HG03159 (cell line): ENCODE measurements around the gene VASN.
"Not testable (repeated sequence)": the region's sequence is repeated elsewhere in the genome, so short reads cannot be mapped to it uniquely, and the experiment has no call there.

Experiments used
- ATAC-seq: cut with Tn5 transposase; IDR thresholded peaks from one replicate; pipeline ENCODE4 v1.9.1; 2021; ENCODE audit warnings: mild to moderate bottlenecking, moderate library complexity; ENCODE audit not compliant: unreplicated experiment

The VASN gene

DNA sequence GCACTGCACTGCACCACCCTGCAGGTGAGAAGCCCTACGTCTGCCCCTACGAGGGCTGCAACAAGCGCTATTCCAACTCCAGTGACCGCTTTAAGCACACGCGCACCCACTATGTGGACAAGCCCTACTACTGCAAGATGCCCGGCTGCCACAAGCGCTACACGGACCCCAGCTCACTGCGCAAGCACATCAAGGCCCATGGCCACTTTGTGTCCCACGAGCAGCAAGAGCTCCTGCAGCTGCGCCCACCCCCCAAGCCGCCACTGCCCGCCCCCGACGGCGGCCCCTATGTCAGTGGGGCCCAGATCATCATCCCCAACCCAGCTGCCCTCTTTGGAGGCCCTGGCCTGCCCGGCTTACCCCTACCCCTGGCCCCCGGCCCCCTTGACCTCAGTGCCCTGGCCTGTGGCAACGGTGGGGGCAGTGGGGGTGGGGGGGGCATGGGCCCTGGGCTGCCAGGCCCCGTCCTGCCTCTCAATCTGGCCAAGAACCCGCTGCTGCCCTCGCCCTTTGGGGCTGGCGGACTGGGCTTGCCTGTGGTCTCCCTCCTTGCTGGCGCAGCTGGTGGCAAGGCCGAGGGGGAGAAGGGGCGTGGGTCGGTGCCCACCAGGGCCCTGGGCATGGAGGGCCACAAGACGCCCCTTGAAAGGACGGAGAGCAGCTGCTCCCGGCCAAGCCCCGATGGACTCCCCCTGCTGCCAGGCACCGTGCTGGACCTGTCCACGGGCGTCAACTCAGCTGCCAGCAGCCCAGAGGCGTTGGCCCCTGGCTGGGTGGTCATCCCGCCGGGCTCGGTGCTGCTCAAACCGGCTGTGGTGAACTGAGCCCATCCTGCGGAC is 34.7 kb upstream of the VASN start:
- no peak for ATAC-seq

DNA sequence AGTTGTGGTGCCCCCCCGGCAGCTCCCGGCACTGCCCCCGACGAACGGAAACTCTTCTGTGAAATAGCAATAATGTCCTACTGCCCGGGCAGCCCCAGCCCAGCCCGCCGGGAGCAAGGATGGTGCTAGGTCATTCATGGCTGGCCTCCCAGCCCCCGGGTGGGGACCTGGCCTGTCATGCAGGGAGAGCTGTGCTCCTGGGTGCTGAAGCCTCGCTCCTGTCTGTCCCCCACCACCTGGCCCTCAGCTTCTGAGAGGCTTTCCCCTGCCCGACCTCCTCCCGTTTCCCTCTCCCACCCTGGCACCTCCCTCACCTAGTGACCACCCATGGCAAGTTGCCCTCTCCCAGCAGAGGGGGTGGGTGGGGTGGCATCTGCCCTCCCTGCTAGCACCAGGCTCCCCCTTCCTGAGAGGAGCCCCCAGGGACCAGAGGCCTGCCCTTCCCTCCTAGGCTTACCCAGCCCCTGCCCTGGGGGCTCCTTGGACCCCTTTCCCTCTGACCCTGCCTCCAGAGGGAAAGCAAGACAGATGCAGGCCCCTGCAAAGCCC is 34.0 kb upstream of the VASN start:
- no peak for ATAC-seq

DNA sequence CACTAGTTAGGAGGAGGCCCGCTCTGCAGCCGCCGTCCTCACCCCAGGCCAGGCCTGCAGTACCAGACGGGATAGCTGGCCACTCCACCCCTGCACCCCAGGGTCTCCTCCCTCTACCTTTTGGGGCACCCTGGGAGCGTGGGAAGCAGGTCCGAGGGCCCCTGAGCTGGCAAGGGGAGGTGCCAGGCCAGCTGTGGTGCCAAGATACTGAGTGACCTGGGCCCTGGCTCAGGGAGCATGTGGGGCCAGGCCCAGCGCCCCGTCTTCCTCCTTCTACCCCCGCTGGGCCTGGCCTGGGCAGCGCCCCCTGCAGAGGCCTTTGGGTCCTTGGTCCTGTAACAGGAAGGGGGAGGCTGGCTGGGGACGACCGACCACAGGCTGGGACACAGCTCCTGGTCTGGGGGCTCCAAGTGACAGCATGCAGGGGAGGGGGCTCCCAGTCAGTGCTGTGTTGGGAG is 33.5 kb upstream of the VASN start:
- no peak for ATAC-seq

GRCh38 chr16:4338712-4339299 is 32.8 kb upstream of the VASN start:
- no peak for ATAC-seq

- no peak for ATAC-seq
These were observed 32.2 kb upstream of the VASN start for GRCh38 chr16:4339455-4339854.

GRCh38 chr16:4339909-4340308 is 31.7 kb upstream of the VASN start:
- ATAC-seq, result no peak

- ATAC-seq, result no peak
These were observed 31.2 kb upstream of the VASN start for GRCh38 chr16:4340443-4340842.

DNA sequence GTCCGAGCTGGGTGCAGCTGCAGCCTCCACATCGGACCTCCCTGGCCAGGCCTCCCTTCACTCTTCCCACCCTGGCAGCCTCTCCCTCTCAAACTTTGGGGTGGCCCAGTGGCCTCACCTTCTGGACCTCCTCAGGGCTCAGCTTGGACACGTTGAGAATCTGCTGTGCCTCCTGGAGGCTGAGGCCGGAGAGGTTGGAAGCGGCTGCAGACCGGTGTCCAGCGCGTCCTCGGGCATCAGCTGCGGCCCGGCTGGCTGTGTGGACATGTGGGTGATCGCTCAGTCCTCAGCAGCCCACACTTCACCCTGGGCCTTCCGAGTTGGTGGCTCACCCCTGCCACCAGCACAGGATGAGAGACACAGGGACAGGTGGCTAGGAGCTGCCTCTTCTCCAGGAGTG is 30.4 kb upstream of the VASN start:
- ATAC-seq, result no peak

GRCh38 chr16:4342866-4343744 is 28.5 kb upstream of the VASN start:
- ATAC-seq, result no peak

- ATAC-seq, result not testable (repeated sequence)
These were observed 27.2 kb upstream of the VASN start for GRCh38 chr16:4344300-4344982.

GRCh38 chr16:4344983-4345835 is 26.4 kb upstream of the VASN start:
- no peak for ATAC-seq

DNA sequence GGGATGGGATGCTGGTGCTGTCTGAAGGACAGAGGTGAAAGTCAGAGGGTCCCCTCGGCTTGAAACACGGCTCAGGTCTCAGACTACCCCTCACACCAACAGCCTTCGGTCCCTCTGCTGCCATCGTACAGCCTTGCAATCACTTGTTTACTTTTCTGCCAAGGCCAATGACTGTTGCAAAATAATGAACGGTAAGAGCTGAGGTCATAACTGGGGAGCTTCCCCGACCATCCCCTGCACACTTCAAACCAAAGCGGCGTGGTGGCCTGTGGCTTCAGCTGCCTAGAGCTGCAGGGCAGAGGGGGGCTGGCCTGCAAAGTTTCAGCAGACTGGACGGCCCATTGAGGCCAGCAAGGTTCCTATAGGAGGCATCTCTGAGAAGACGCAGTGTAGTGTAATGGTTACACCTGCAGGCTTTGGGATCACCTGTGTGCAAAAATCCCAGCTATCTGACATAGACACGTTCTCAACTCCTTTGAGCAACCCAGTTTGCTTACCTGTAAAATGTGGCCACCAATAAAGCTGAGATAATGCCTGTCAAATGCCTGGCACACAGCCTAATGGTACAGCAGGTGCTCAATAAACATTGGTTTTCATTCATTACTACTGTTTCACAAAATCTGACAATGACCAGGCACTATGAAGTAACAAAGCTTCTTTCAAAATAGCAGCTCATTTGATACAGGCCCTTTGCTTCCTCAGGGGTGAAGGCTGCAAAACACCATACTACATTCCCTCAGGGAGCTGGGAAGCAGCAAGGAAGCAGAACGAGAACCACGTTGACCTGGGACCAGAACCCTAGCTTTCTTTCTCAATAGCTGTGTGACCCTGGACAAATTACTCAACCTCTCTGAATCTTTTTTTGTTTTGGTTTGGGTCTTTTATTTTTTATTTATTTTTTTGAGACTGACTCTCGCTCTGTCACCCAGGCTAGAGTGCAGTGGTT is 25.5 kb upstream of the VASN start:
- ATAC-seq, result no peak

DNA sequence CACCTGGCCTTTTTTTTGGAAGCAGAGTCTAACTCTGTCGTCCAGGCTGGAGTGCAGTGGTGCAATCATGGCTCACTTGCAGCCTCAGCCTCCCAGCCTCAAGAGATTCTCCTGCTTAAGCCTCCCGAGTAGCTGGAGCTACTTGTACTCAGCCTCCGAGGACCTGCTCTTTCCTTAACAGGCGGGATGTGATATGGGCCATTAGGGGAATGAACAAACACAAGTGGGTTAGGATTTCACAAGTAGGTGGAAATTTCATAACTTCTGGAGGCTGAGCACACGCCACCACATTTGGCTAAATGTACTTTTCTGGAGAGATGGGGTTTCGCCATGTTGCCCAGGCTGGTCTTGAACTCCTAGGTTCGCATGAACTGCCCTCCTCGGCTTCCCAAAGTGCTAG is 24.6 kb upstream of the VASN start:
- no peak for ATAC-seq

- ATAC-seq, result no peak
These were observed 23.7 kb upstream of the VASN start for GRCh38 chr16:4347765-4348509.

DNA sequence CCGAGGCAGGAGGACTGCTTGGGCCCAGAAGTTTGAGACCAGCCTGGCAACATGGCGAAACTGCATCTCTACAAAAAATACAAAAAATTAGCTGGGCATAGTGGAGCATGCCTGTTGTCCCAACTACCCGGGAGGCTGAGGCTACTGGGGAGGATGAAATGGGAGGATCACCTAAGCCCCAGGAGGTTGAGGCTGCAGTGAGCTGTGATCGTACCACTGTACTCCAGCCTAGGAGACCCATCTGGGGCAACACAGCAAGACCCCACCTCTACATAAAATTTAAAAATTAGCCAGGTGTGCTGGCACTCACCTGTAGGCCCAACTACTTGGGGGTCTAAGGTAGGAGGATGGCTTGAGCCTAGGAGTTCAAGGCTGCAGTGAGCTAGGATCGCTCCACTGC is 22.3 kb upstream of the VASN start:
- ATAC-seq, result no peak

DNA sequence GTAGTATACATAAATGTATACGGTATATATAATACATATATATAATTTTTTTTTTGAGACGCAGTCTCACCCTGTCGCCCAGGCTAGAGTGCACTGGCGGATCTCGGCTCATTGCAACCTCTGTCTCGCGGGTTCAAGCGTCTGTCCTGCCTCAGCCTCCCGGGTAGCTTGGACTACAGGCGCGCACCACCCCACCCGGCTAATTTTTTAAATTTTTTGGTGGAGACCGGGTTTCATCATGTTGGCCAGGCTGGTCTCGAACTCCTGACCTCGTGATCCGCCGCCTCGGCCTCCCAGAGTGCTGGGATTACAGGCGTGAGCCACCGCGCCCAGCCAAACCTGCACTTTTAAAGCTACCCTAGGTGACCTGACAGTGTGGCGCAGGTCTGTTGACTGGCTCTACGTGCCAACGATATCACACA is 21.3 kb upstream of the VASN start:
- no peak for ATAC-seq

- peak; percentile 89 for ATAC-seq
These were observed 20.6 kb upstream of the VASN start, which contains the start of gene PAM16 for GRCh38 chr16:4350787-4351659. PAM16 (minus strand) TSS chr16:4351321; CDS start chr16:4351234, 87 bp downstream.
